Activated CD8-positive, alpha-beta T cell treated with anti-CD3 and anti-CD28 coated beads for 36 hours (primary cell): ENCODE data around the gene ZNF503. TPM values are rescaled to one million over a fixed set of nuclear protein-coding genes. Genes with fewer than 3 reads are reported as not detected.

Source experiments
- ATAC-seq: fragments of 200-7000 bp; cut with Tn5 transposase; one replicate; pipeline ENCODE4 v1.10.0; 2021; ENCODE audit warnings: mild to moderate bottlenecking, moderate library complexity
- CTCF ChIA-PET: fragments of 350-600 bp; sonication (Branson Sonifier 250); formaldehyde crosslinking; loops from one replicate; lab custom pipeline; 2021; ENCODE audit warnings: antibody characterized with exemption; lab: Charles Lee
- POLR2A ChIA-PET: fragments of 350-600 bp; sonication (Branson Sonifier 250); formaldehyde crosslinking; loops from one replicate; lab custom pipeline; 2021; ENCODE audit warnings: antibody characterized with exemption; lab: Charles Lee
- DNase-seq: peaks from one replicate; pipeline ENCODE4 v3.0.0-alpha.2; 2020
- H3K27ac Mint-ChIP-seq: one replicate; pipeline ENCODE4 v1.8.0; 2021; ENCODE audit warnings: mild to moderate bottlenecking, mixed read lengths
- H3K27me3 Mint-ChIP-seq: one replicate; pipeline ENCODE4 v1.8.0; 2021; ENCODE audit warnings: mixed read lengths
- H3K36me3 Mint-ChIP-seq: one replicate; pipeline ENCODE4 v1.8.0; 2021; ENCODE audit warnings: low read depth, mixed read lengths
- H3K4me1 Mint-ChIP-seq: one replicate; pipeline ENCODE4 v1.8.0; 2021; ENCODE audit warnings: low read depth, mixed read lengths
- H3K4me3 Mint-ChIP-seq: one replicate; pipeline ENCODE4 v1.8.0; 2021; ENCODE audit warnings: mild to moderate bottlenecking, moderate library complexity, mixed read lengths
- H3K9me3 Mint-ChIP-seq: one replicate; pipeline ENCODE4 v1.8.0; 2021; ENCODE audit warnings: mixed read lengths
- CTCF ChIP-seq: fragments of 200-600 bp; IDR thresholded peaks from one replicate; pipeline ENCODE4 v1.8.0; 2022; ENCODE audit warnings: antibody characterized with exemption, mild to moderate bottlenecking
- intact Hi-C: fragments of 100-400 bp; cut with micrococcal nuclease; formaldehyde crosslinking; loops from one replicate; pipeline ENCODE4 v1.10.0; 2022
- total RNA-seq, 2 experiments: library from RNA; stranded (reverse); gene quantifications; one replicate each; pipeline ENCODE4 v1.2.3, GENCODE V29; 2021

The ZNF503 gene
- total RNA-seq, 2 experiments from 2014 or later, result 0.25 to 0.31 TPM

- intact Hi-C loops, result no loop called here
- CTCF ChIA-PET, result no interaction called here
Observed at GRCh38 chr10:75357500-75357899, 44.1 kb downstream of the ZNF503 start.

GRCh38 chr10:75356484-75356883 lies 45.1 kb downstream of the ZNF503 start:
- ChIA-PET POLR2A (interaction anchor here (1.1 kb wide), 1 partner anchor 11 kb away, joined by 3 read pairs; no protein-coding TSS in a partner anchor), CTCF (interaction anchor here (1.6 kb wide), 1 partner anchor 39 kb away, joined by 4 read pairs; no protein-coding TSS in a partner anchor)
- H3K27ac Mint-ChIP-seq, result no peak overlapping the region
- no peak for TF ChIP-seq CTCF
- no peak for ATAC-seq
- DNase-seq, result no peak
- no peaks in the 10 kb centered on the region for H3K9me3 Mint-ChIP-seq
- intact Hi-C loops, result no loop called here
- peaks cover 2% of the 10 kb centered on the region for H3K27me3 Mint-ChIP-seq
- no peak overlapping the region for H3K4me3 Mint-ChIP-seq
- no peaks in the 10 kb centered on the region for H3K4me1 Mint-ChIP-seq
- no peaks in the 10 kb centered on the region for H3K36me3 Mint-ChIP-seq

More at GRCh38 chr10:75357500-75357899, 44.1 kb downstream of the ZNF503 start:
- no peak overlapping the region for H3K4me3 Mint-ChIP-seq
- H3K4me1 Mint-ChIP-seq, result no peaks in the 10 kb centered on the region
- POLR2A ChIA-PET, result no interaction called here
- DNase-seq (no peak), ATAC-seq (no peak)
- H3K27ac Mint-ChIP-seq, result no peak overlapping the region
- H3K36me3 Mint-ChIP-seq, result no peaks in the 10 kb centered on the region
- peaks cover 2% of the 10 kb centered on the region for H3K27me3 Mint-ChIP-seq
- TF ChIP-seq CTCF, result no peak
- H3K9me3 Mint-ChIP-seq, result no peaks in the 10 kb centered on the region

- ChIA-PET CTCF (interaction anchor here (1.6 kb wide), 1 partner anchor 40 kb away, joined by 4 read pairs; no protein-coding TSS in a partner anchor), POLR2A (interaction anchor here (1.1 kb wide), 1 partner anchor 12 kb away, joined by 3 read pairs; no protein-coding TSS in a partner anchor)
- Mint-ChIP-seq H3K9me3 (no peaks in the 10 kb centered on the region), H3K36me3 (no peaks in the 10 kb centered on the region), H3K4me3 (no peak overlapping the region), H3K27ac (no peak overlapping the region), H3K4me1 (no peaks in the 10 kb centered on the region), H3K27me3 (peaks cover 2% of the 10 kb centered on the region)
- DNase-seq (no peak), ATAC-seq (no peak)
- no peak for TF ChIP-seq CTCF
- intact Hi-C loops, result no loop called here
Observed at GRCh38 chr10:75355706-75356105, 45.9 kb downstream of the ZNF503 start.

- CTCF ChIA-PET, result no interaction called here
- intact Hi-C loops, result no loop called here
- no peak overlapping the region for H3K4me3 Mint-ChIP-seq
Observed at GRCh38 chr10:75353183-75353582, 48.4 kb downstream of the ZNF503 start.

More at GRCh38 chr10:75353183-75353582, 48.4 kb downstream of the ZNF503 start:
- no peaks in the 10 kb centered on the region for H3K4me1 Mint-ChIP-seq
- no peaks in the 10 kb centered on the region for H3K36me3 Mint-ChIP-seq
- no peak for DNase-seq
- no peaks in the 10 kb centered on the region for H3K27me3 Mint-ChIP-seq
- no peaks in the 10 kb centered on the region for H3K9me3 Mint-ChIP-seq
- POLR2A ChIA-PET, result no interaction called here
- no peak for ATAC-seq
- no peak for TF ChIP-seq CTCF
- no peak overlapping the region for H3K27ac Mint-ChIP-seq
